HCT116 (cell line): ENCODE results near the gene MEIKIN. TPM values are rescaled to one million over a fixed set of nuclear protein-coding genes. Genes with fewer than 3 reads are reported as not detected.

Source experiments
- ATAC-seq: fragments of 200-7000 bp; cut with Tn5 transposase; 2 replicates; pipeline ENCODE4 v1.9.1; 2020; ENCODE audit warnings: mild to moderate bottlenecking, moderate library complexity
- BruUV-seq: library from RNA; stranded (reverse); fragments of 400-500 nt; replicated peaks from 2 replicates; lab custom pipeline; 2021; lab: Mats Ljungman, UMichigan
- CTCF ChIA-PET: fragments of 300-600 bp; sonication (Branson Sonifier 250); formaldehyde crosslinking; loops from one replicate; lab custom pipeline; 2021; ENCODE audit warnings: antibody characterized with exemption; lab: Charles Lee
- POLR2A ChIA-PET: fragments of 300-600, 350-600 bp; sonication (Branson Sonifier 250); formaldehyde crosslinking; loops from one replicate; lab custom pipeline; 2021; ENCODE audit warnings: antibody characterized with exemption; lab: Charles Lee
- RAD21 ChIA-PET, 2 experiments: fragments of 300-600 bp; sonication (Branson Sonifier 250); formaldehyde crosslinking; loops; one replicate each; lab custom pipeline; 2023; ENCODE audit warnings: low total read pairs in 2 of 2; ENCODE audit not compliant: uncharacterized antibody in 2 of 2, unreplicated experiment in 2 of 2, low non-redundant PET in 1 of 2; lab: Charles Lee
- DNase-seq: peaks from one replicate; pipeline ENCODE4 v3.0.0-alpha.2; 2010; ENCODE audit warnings: low read depth, low spot score
- H2AFZ ChIP-seq: fragments of 200-600 bp; shearing (Covaris generic), sonication (generic); 2 replicates; pipeline ENCODE4 v1.6.1; 2017; ENCODE audit warnings: low read depth, mixed run types, mixed read lengths, antibody characterized with exemption, low read length; ENCODE audit not compliant: poor library complexity, severe bottlenecking
- H3K27ac ChIP-seq: 2 replicates; pipeline ENCODE4 v1.5.1; 2012; ENCODE audit warnings: low read depth, low read length
- H3K27me3 ChIP-seq: fragments of 200-600 bp; sonication (generic); 2 replicates; pipeline ENCODE4 v1.6.1; 2016; ENCODE audit warnings: mixed run types, low read length, mixed read lengths; ENCODE audit not compliant: insufficient read depth
- H3K36me3 ChIP-seq, 2 experiments: fragments of 200-500 bp in 1 of 2; fragments of 200-600 bp in 1 of 2; sonication (Bioruptor generic) in 1 of 2; sonication (generic) in 1 of 2; 2 replicates each; pipeline versions ENCODE4 v1.5.1 to v1.6.1; 2014 to 2016; ENCODE audit warnings: low read length in 2 of 2, inconsistent platforms in 1 of 2, mixed read lengths in 1 of 2, mixed run types in 1 of 2; ENCODE audit not compliant: insufficient read depth in 2 of 2, control insufficient read depth in 1 of 2
- H3K4me1 ChIP-seq, 2 experiments: fragments of 200-600 bp in 1 of 2; sonication (generic) in 1 of 2; 2 replicates each; pipeline versions ENCODE4 v1.5.1 to v1.6.1; 2012 to 2017; ENCODE audit warnings: low read length in 2 of 2, inconsistent platforms in 1 of 2, mild to moderate bottlenecking in 1 of 2, mixed read lengths in 1 of 2, mixed run types in 1 of 2, moderate library complexity in 1 of 2; ENCODE audit not compliant: insufficient read depth in 2 of 2, control insufficient read depth in 1 of 2
- H3K4me2 ChIP-seq: fragments of 200-600 bp; sonication (generic); 2 replicates; pipeline ENCODE4 v1.6.1; 2017; ENCODE audit warnings: mixed run types, low read length, mixed read lengths
- H3K4me3 ChIP-seq, 2 experiments: fragments of 200-600 bp in 1 of 2; sonication (generic) in 1 of 2; replicated peaks in 1 of 2; 2 replicates each; pipeline ENCODE4 v1.5.1; 2011 to 2016; ENCODE audit warnings: low read length in 2 of 2, control low read depth in 1 of 2, low read depth in 1 of 2, mild to moderate bottlenecking in 1 of 2, mixed read lengths in 1 of 2, mixed run types in 1 of 2
- H3K79me2 ChIP-seq: fragments of 200-600 bp; sonication (generic); 2 replicates; pipeline ENCODE4 v1.6.1; 2017; ENCODE audit warnings: mild to moderate bottlenecking, mixed run types, low read length, moderate library complexity, mixed read lengths; ENCODE audit not compliant: insufficient read depth
- H3K9ac ChIP-seq: fragments of 200-600 bp; sonication (generic); 2 replicates; pipeline ENCODE4 v1.6.1; 2016; ENCODE audit warnings: low read length, mixed read lengths
- H3K9me2 ChIP-seq: fragments of 200-600 bp; sonication (generic), shearing (Covaris generic); 2 replicates; pipeline ENCODE4 v1.6.1; 2017; ENCODE audit warnings: mixed run types, mild to moderate bottlenecking, moderate library complexity; ENCODE audit not compliant: insufficient read depth
- H3K9me3 ChIP-seq, 2 experiments: fragments of 200-500 bp in 1 of 2; fragments of 200-600 bp in 1 of 2; sonication (Bioruptor generic) in 1 of 2; sonication (generic) in 1 of 2; 2 replicates each; pipeline ENCODE4 v1.6.1; 2014 to 2017; ENCODE audit warnings: low read length in 2 of 2, mixed read lengths in 2 of 2, inconsistent platforms in 1 of 2, low read depth in 1 of 2, mild to moderate bottlenecking in 1 of 2, mixed run types in 1 of 2, moderate library complexity in 1 of 2; ENCODE audit not compliant: control insufficient read depth in 1 of 2, insufficient read depth in 1 of 2
- H4K20me1 ChIP-seq: fragments of 200-600 bp; sonication (generic), shearing (Covaris generic); 2 replicates; pipeline ENCODE4 v1.6.1; 2017; ENCODE audit warnings: mixed run types, mild to moderate bottlenecking, moderate library complexity; ENCODE audit not compliant: insufficient read depth
- CBX3 ChIP-seq: IDR thresholded peaks from 2 replicates; pipeline ENCODE4 v1.6.1; 2012; ENCODE audit warnings: low read depth
- CEBPB ChIP-seq: IDR thresholded peaks from 2 replicates; pipeline ENCODE4 v1.6.1; 2012; ENCODE audit warnings: low read depth
- EGR1 ChIP-seq: IDR thresholded peaks from 2 replicates; pipeline ENCODE4 v1.6.1; 2012; ENCODE audit warnings: low read depth
- ELF1 ChIP-seq: IDR thresholded peaks from 2 replicates; pipeline ENCODE4 v1.6.1; 2012; ENCODE audit warnings: low read depth, borderline replicate concordance
- EZH2 ChIP-seq: fragments of 200-600 bp; sonication (generic); IDR thresholded peaks from 2 replicates; pipeline ENCODE4 v1.6.1; 2017; ENCODE audit warnings: antibody characterized with exemption, mixed run types
- EZH2phosphoT487 ChIP-seq: fragments of 200-600 bp; IDR thresholded peaks from 2 replicates; pipeline ENCODE4 v1.6.1; 2018; ENCODE audit warnings: antibody characterized with exemption, borderline replicate concordance
- FOSL1 ChIP-seq: IDR thresholded peaks from 2 replicates; pipeline ENCODE4 v1.6.1; 2012; ENCODE audit warnings: low read depth
- POLR2AphosphoS5 ChIP-seq: IDR thresholded peaks from 2 replicates; pipeline ENCODE4 v1.6.1; 2011; ENCODE audit warnings: mild to moderate bottlenecking, low read depth, low read length, moderate library complexity
- RAD21 ChIP-seq: IDR thresholded peaks from 2 replicates; pipeline ENCODE4 v1.6.1; 2012; ENCODE audit warnings: low read depth, mild to moderate bottlenecking
- SIN3A ChIP-seq: IDR thresholded peaks from 2 replicates; pipeline ENCODE4 v1.6.1; 2012; ENCODE audit warnings: low read depth
- SRF ChIP-seq: IDR thresholded peaks from 2 replicates; pipeline ENCODE4 v1.6.1; 2012; ENCODE audit warnings: low read depth
- TCF7L2 ChIP-seq: IDR thresholded peaks from 2 replicates; pipeline ENCODE4 v1.7.0; 2011; ENCODE audit warnings: borderline replicate concordance, inconsistent platforms; ENCODE audit not compliant: insufficient read depth, insufficient read length; ENCODE audit errors: extremely low read depth
- YY1 ChIP-seq: IDR thresholded peaks from 2 replicates; pipeline ENCODE4 v1.6.1; 2011; ENCODE audit warnings: low read length, low read depth, moderate library complexity, mild to moderate bottlenecking; ENCODE audit not compliant: insufficient replicate concordance; ENCODE audit errors: extremely low read depth
- ZFX ChIP-seq: fragments of 450-650 bp; IDR thresholded peaks from 2 replicates; pipeline ENCODE4 v1.6.1; 2017
- ZNF274 ChIP-seq: fragments of 200-500 bp; sonication (Bioruptor generic); IDR thresholded peaks from 2 replicates; pipeline ENCODE4 v1.6.1; 2014; ENCODE audit warnings: mild to moderate bottlenecking, low read depth, low read length, inconsistent platforms
- intact Hi-C: fragments of 100-400 bp; cut with micrococcal nuclease; formaldehyde crosslinking; loops from 2 replicates; pipeline ENCODE4 v1.10.0; 2022
- total RNA-seq: library from RNA; stranded (reverse); gene quantifications from one replicate; pipeline ENCODE4 v1.2.1, GENCODE V29; 2021; ENCODE audit not compliant: unreplicated experiment
- TF ChIP-seq, protein P1 (sequence below): IDR thresholded peaks from 2 replicates; pipeline ENCODE4 v1.6.1; 2012
- TF ChIP-seq, protein P2 (sequence below): IDR thresholded peaks from 2 replicates; pipeline ENCODE4 v1.6.1; 2011; ENCODE audit warnings: mild to moderate bottlenecking, low read length, moderate library complexity; ENCODE audit not compliant: insufficient replicate concordance; ENCODE audit errors: extremely low read depth
- TF ChIP-seq, protein P3 (sequence below): IDR thresholded peaks from 2 replicates; pipeline ENCODE4 v1.6.1; 2012

The MEIKIN gene
- total RNA-seq, 1 experiment from 2014 or later = not detected

DNA sequence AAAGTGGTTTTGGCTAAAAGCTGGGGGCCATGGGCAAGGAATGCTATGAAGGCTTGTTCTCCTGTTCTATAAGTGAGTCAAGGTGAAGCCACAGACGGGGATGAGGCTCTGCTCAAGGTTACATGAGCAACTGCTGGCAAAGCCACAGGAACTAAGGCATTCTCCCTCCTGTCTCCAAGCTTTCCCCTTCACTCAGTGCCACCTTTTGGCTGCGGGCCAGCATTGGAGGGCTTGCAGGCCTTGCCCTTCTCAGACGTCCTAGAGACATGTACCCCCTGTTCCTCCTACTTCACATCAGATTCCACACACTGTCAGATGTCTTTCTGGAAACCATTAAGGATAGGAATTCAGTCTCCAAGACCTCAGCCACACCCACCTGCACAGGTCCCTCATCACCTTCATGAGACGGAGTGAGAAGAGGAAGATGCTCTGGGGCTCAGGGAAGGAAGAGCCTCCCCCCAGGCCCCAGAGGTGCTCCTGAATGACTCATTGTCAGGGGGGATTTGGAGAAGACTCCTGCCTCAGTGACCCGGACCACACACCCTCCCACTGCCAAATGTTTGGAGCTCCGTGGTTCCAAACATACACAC lies 20.5 kb upstream of the MEIKIN start:
- H3K4me2 ChIP-seq = no peak overlapping the region
- H3K4me3 ChIP-seq = no peak overlapping the region
- ATAC-seq = no peak
- no peak overlapping the region for H3K9ac ChIP-seq
- no peaks in the 10 kb centered on the region for H3K79me2 ChIP-seq
- no peak for TF ChIP-seq FOSL1
- no peak for TF ChIP-seq YY1
- TF ChIP-seq, protein P1, sequence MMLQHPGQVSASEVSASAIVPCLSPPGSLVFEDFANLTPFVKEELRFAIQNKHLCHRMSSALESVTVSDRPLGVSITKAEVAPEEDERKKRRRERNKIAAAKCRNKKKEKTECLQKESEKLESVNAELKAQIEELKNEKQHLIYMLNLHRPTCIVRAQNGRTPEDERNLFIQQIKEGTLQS = no peak
- TF ChIP-seq EZH2 = no peak
- TF ChIP-seq SRF = no peak
- TF ChIP-seq, protein P2, sequence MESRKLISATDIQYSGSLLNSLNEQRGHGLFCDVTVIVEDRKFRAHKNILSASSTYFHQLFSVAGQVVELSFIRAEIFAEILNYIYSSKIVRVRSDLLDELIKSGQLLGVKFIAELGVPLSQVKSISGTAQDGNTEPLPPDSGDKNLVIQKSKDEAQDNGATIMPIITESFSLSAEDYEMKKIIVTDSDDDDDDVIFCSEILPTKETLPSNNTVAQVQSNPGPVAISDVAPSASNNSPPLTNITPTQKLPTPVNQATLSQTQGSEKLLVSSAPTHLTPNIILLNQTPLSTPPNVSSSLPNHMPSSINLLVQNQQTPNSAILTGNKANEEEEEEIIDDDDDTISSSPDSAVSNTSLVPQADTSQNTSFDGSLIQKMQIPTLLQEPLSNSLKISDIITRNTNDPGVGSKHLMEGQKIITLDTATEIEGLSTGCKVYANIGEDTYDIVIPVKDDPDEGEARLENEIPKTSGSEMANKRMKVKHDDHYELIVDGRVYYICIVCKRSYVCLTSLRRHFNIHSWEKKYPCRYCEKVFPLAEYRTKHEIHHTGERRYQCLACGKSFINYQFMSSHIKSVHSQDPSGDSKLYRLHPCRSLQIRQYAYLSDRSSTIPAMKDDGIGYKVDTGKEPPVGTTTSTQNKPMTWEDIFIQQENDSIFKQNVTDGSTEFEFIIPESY = no peak
- TF ChIP-seq POLR2AphosphoS5 = no peak
- no peak for TF ChIP-seq ELF1
- no peak for TF ChIP-seq CEBPB
- no peak for TF ChIP-seq EGR1
- TF ChIP-seq EZH2phosphoT487 = no peak
- TF ChIP-seq, protein P3, sequence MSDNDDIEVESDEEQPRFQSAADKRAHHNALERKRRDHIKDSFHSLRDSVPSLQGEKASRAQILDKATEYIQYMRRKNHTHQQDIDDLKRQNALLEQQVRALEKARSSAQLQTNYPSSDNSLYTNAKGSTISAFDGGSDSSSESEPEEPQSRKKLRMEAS = no peak
- TF ChIP-seq RAD21 = no peak
- TF ChIP-seq TCF7L2 = no peak
- no peak for TF ChIP-seq SIN3A
- no peak for TF ChIP-seq ZFX
- TF ChIP-seq ZNF274 = no peak
- TF ChIP-seq CBX3 = no peak
- intact Hi-C loops = no loop called here
- H3K27me3 ChIP-seq = no peaks in the 10 kb centered on the region
- POLR2A ChIA-PET = no interaction called here
- no peak overlapping the region for H2AFZ ChIP-seq
- no peaks in the 10 kb centered on the region for H4K20me1 ChIP-seq
- no peaks in the 10 kb centered on the region for H3K4me1 ChIP-seq
- no peak overlapping the region for H3K27ac ChIP-seq
- CTCF ChIA-PET = no interaction called here
- H3K36me3 ChIP-seq = no peaks in the 10 kb centered on the region
- no peaks in the 10 kb centered on the region for H3K9me3 ChIP-seq
- DNase-seq = no peak
- no peaks in the 10 kb centered on the region for H3K9me2 ChIP-seq
- RAD21 ChIA-PET = no interaction called here
- BruUV-seq = no TSS peak
